ENCODE results near the gene EEF1E1.
"Not testable (repeated sequence)": the region's sequence is repeated elsewhere in the genome, so short reads cannot be mapped to it uniquely, and the experiment has no call there.

The EEF1E1 gene

GRCh38 chr6:8043221-8043620 lies 59.1 kb downstream of the EEF1E1 start:
- TF ChIP-seq ZFX (IDR thresholded peaks at IDR 0.05; ENCODE audit: borderline replicate concordance) = no peak

GRCh38 chr6:8041913-8042583 lies 60.3 kb downstream of the EEF1E1 start:
- no peak overlapping the region for H3K27ac ChIP-seq
- TF ChIP-seq CTCF (IDR thresholded peaks at IDR 0.05) (no peak), ZFX (IDR thresholded peaks at IDR 0.05; ENCODE audit: borderline replicate concordance) (no peak)

More at GRCh38 chr6:8043221-8043620, 59.1 kb downstream of the EEF1E1 start:
- no peak overlapping the region for H3K27ac ChIP-seq

GRCh38 chr6:8034107-8034506 lies 68.2 kb downstream of the EEF1E1 start:
- H3K27ac ChIP-seq = not testable (repeated sequence)

GRCh38 chr6:8030920-8031319 lies 71.4 kb downstream of the EEF1E1 start:
- no peak overlapping the region for H3K27ac ChIP-seq
- TF ChIP-seq ZFX (IDR thresholded peaks at IDR 0.05; ENCODE audit: borderline replicate concordance) (no peak), CTCF (IDR thresholded peaks at IDR 0.05) (no peak)
